WI38 (cell line): ENCODE measurements around the gene UVSSA.

Experiments used
- H3K4me3 ChIP-seq: 2 replicates; pipeline ENCODE4 v1.5.1; 2011; ENCODE audit warnings: low read depth, mild to moderate bottlenecking, control low read depth, low read length
- TF ChIP-seq, protein P1 (sequence below): IDR thresholded peaks from 2 replicates; pipeline ENCODE4 v1.5.1; 2012; ENCODE audit warnings: low read depth, mild to moderate bottlenecking, control low read depth, low read length

UVSSA gene

GRCh38 chr4:1325681-1326635 lies 21.1 kb upstream of the UVSSA start:
- TF ChIP-seq, protein P1, sequence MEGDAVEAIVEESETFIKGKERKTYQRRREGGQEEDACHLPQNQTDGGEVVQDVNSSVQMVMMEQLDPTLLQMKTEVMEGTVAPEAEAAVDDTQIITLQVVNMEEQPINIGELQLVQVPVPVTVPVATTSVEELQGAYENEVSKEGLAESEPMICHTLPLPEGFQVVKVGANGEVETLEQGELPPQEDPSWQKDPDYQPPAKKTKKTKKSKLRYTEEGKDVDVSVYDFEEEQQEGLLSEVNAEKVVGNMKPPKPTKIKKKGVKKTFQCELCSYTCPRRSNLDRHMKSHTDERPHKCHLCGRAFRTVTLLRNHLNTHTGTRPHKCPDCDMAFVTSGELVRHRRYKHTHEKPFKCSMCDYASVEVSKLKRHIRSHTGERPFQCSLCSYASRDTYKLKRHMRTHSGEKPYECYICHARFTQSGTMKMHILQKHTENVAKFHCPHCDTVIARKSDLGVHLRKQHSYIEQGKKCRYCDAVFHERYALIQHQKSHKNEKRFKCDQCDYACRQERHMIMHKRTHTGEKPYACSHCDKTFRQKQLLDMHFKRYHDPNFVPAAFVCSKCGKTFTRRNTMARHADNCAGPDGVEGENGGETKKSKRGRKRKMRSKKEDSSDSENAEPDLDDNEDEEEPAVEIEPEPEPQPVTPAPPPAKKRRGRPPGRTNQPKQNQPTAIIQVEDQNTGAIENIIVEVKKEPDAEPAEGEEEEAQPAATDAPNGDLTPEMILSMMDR: no peak

GRCh38 chr4:1326751-1327525 lies 20.1 kb upstream of the UVSSA start:
- no peak overlapping the region for H3K4me3 ChIP-seq
- TF ChIP-seq, protein P1: no peak

More at GRCh38 chr4:1325681-1326635, 21.1 kb upstream of the UVSSA start:
- no peak overlapping the region for H3K4me3 ChIP-seq

- H3K4me3 ChIP-seq: no peak overlapping the region
- TF ChIP-seq, protein P1: no peak
Observed at GRCh38 chr4:1327526-1328266, 19.3 kb upstream of the UVSSA start.

GRCh38 chr4:1328267-1329155 lies 18.5 kb upstream of the UVSSA start:
- no peak overlapping the region for H3K4me3 ChIP-seq
- TF ChIP-seq, protein P1: no peak

- TF ChIP-seq, protein P1: no peak
- H3K4me3 ChIP-seq: no peak overlapping the region
Observed at GRCh38 chr4:1329408-1330371, 17.3 kb upstream of the UVSSA start.
